GM20000 (cell line): ENCODE measurements around the gene BNC2.

Experiments used
- DNase-seq: peaks from one replicate; pipeline ENCODE4 v3.0.0; 2012; ENCODE audit warnings: low spot score
- TF ChIP-seq, protein P1 (sequence below): IDR thresholded peaks from 2 replicates; pipeline ENCODE4 v1.5.1; 2012; ENCODE audit warnings: mild to moderate bottlenecking, control low read depth; ENCODE audit errors: extremely low read depth, missing control alignments

The BNC2 gene

DNA sequence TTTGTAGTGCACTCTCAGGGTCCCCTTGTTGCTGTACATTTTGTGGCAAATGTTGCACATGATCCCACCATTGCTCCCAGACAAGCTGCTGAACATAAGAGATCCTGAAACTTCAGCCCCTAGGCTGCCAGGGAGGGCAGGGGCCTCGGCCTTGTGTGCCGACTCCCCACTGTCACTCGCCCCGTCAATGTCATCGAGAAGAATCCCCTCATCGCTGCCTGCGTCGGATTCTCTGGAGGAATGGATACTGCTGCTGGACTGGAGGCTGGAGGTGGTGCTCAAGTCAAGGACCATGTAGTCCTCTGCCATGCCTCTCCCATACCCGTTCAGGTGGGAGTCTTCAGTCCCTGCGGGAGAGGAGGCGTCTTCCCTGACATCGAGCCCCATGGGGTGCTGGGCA lies 451.3 kb downstream of the BNC2 start:
- DNase-seq: no peak
- TF ChIP-seq, protein P1, sequence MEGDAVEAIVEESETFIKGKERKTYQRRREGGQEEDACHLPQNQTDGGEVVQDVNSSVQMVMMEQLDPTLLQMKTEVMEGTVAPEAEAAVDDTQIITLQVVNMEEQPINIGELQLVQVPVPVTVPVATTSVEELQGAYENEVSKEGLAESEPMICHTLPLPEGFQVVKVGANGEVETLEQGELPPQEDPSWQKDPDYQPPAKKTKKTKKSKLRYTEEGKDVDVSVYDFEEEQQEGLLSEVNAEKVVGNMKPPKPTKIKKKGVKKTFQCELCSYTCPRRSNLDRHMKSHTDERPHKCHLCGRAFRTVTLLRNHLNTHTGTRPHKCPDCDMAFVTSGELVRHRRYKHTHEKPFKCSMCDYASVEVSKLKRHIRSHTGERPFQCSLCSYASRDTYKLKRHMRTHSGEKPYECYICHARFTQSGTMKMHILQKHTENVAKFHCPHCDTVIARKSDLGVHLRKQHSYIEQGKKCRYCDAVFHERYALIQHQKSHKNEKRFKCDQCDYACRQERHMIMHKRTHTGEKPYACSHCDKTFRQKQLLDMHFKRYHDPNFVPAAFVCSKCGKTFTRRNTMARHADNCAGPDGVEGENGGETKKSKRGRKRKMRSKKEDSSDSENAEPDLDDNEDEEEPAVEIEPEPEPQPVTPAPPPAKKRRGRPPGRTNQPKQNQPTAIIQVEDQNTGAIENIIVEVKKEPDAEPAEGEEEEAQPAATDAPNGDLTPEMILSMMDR: no peak

DNA sequence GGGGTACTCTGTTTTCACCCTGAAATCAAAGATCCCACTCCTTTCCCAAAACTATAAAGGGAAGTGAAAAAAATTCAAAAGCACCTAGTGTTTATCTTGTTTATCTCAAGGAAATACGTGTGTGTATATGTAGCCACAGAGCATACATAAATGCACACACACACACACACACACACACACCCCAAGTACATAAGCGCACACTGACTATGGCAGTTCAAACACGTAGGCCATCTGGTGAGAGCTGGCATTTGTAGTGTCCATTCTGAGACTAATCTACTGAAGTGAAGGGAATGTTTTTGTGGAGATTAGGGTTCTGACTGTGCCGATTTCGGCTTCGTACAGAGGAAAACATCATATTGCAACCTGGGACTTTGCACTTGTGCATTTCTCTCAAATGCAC lies 451.7 kb downstream of the BNC2 start:
- no peak for DNase-seq
- TF ChIP-seq, protein P1: no peak

DNA sequence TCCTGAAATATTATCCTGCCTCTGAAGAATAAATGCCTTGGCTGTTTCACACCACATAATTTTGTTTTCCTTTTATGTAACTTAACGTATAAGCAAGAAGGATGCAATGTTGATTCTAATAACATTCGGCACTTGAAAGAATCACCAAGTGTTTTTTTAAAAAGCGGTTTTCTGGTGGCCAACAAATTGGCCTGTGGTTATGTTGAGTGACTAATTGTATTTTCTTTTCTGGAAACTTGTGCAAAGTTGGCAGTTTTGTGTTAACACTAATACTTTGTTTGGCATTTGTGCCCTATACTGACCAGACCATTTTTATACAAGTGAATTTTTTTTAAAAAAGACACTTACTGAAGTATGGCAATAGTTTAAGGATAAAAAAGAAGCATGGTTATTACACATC lies 452.7 kb downstream of the BNC2 start:
- DNase-seq: no peak
- TF ChIP-seq, protein P1: no peak

DNA sequence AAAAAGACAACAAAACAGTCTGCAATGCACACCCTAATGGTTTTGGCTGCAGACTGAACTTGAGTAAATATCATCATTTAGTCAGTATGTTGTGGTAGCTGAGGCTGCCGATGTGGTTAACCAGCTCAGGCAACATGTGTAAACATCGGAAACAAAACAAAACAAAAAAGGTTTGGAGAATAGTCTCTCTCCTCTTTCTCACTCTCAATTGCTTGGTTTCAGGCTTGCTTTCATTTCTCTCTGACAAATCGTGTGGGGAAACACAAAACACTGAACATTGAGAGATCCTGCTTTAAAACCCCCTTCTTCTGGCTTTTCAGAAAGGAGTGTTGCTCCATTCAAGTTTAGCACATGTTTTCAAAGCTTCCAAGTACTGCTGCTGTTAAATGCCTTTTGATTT lies 453.3 kb downstream of the BNC2 start:
- no peak for DNase-seq
- TF ChIP-seq, protein P1: no peak

DNA sequence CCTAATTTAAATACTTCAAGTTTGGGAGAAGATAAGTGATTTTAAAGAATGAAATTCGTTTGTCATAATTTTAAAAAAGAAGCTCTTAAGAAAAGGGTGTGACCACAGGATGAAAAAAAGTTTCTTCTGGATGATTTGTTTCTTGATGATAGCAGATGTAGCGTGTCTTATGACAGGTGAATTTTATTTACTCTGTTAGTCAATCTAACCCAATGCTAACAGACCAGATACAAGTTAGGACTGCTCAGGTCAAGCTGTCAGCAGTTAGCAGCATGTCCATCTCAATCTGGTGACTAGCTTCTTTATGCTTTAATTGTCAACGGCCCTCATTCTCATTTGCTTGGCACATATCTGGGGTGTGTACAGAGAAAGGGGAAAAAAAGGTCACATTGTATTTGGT lies 456.0 kb downstream of the BNC2 start:
- DNase-seq: no peak
- TF ChIP-seq, protein P1: no peak

DNA sequence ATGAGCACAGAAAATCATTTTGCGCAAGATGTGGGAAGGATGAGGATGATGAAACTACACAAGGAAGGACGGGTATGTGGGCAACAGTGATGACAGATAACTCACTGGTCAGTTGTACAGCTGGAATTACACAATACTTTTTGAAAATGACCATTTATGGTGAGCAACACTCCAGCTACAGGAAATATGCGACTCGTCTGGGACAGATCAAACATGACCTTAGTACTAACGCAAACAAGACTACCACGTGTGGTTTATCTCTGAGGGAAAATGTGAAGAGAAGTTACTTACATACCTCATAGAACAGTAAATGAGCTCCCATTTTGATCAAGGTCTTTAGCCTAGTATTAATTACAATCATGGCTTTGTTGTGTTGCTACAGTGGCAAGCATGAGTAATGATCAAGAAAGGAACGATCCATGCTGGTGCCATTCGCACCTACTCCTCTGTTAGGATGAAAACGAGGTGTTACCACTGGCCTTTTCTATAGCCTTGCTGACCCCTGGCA lies 456.9 kb downstream of the BNC2 start:
- TF ChIP-seq, protein P1: no peak
- DNase-seq: no peak

DNA sequence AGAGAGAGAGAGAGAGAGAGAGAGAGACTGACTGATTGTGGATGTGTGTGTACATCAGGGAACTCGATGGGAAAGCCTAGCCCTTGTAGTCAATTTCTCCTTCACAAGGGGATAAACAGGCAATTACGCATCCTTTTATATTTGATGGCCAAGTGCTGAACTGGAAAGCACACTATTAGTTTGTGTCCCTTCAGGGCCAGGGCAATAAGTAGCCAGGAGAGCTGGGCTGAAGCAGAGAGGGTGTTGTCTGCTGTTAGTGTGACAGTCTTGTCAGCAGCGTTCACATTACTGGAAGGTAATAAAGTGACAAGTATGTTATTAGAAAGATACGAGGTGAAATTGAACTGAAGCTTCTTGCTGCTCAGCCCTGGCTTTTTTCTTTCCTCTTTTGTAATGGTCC lies 457.7 kb downstream of the BNC2 start:
- no peak for DNase-seq
- TF ChIP-seq, protein P1: no peak
